Lung (tissue), 12 donors: ENCODE measurements around the gene TMEM132C. TPM values are rescaled to one million over a fixed set of nuclear protein-coding genes. Genes with fewer than 3 reads are reported as not detected.

Experiments used
- ATAC-seq: fragments of 200-7000 bp; cut with Tn5 transposase; one replicate; pipeline ENCODE4 v1.9.1; 2020; ENCODE audit warnings: moderate number of reproducible peaks; ENCODE audit not compliant: insufficient read depth, low FRiP score
- DNase-seq, 3 donors: peaks; one replicate each; pipeline ENCODE4 v3.0.0-alpha.2; 2013 to 2017
- H3K27ac ChIP-seq, 2 donors: one replicate each; pipeline ENCODE4 v1.5.1; 2013; ENCODE audit warnings: mild to moderate bottlenecking in 2 of 2, moderate library complexity in 2 of 2, control low read depth in 1 of 2, inconsistent platforms in 1 of 2, low read depth in 1 of 2, low read length in 1 of 2
- H3K27me3 ChIP-seq, 3 donors: one replicate each; pipeline ENCODE4 v1.5.1; 2013; ENCODE audit warnings: low read length in 2 of 3; ENCODE audit not compliant: control insufficient read depth in 3 of 3, insufficient read depth in 3 of 3
- H3K36me3 ChIP-seq, 4 donors: one replicate each; pipeline ENCODE4 v1.5.1; 2013; ENCODE audit warnings: low read length in 4 of 4, mild to moderate bottlenecking in 1 of 4, moderate library complexity in 1 of 4; ENCODE audit not compliant: control insufficient read depth in 4 of 4, insufficient read depth in 4 of 4
- H3K4me1 ChIP-seq, 5 donors: one replicate each; pipeline ENCODE4 v1.5.1; 2013; ENCODE audit warnings: low read length in 5 of 5, mild to moderate bottlenecking in 2 of 5, moderate library complexity in 1 of 5; ENCODE audit not compliant: control insufficient read depth in 5 of 5, insufficient read depth in 5 of 5
- H3K4me3 ChIP-seq: one replicate; pipeline ENCODE4 v1.5.1; 2013; ENCODE audit warnings: mild to moderate bottlenecking, control low read depth, moderate library complexity
- H3K9ac ChIP-seq, 2 donors: one replicate each; pipeline ENCODE4 v1.5.1; 2013; ENCODE audit warnings: low read length in 2 of 2, control low read depth in 1 of 2; ENCODE audit not compliant: insufficient read depth in 1 of 2
- H3K9me3 ChIP-seq, 4 donors: one replicate each; pipeline ENCODE4 v1.5.1; 2013; ENCODE audit warnings: low read length in 3 of 4, mild to moderate bottlenecking in 1 of 4, moderate library complexity in 1 of 4; ENCODE audit not compliant: control insufficient read depth in 4 of 4, insufficient read depth in 3 of 4
- WGBS, 2 donors: extraction: QIAGEN DNeasy Blood & Tissue Kit; methylation state at CpG; one replicate each; pipeline ENCODE4 v1.1.7; 2013; 5-methylcytosine and 5-hydroxymethylcytosine counted together
- polyA plus RNA-seq, 2 donors: library from polyadenylated mRNA; stranded (reverse); fragments of 200-250 nt; gene quantifications; one replicate each; pipeline ENCODE4 v1.2.1, GENCODE V29; 2013
- total RNA-seq, 2 donors: library from RNA; depleted of rRNA in 1 of 2; stranded (reverse); fragments of >200 nt in 1 of 2; gene quantifications; one replicate each; pipeline ENCODE4 v1.2.1, GENCODE V29; 2014 to 2021
- TF ChIP-seq, protein P1 (sequence below): IDR thresholded peaks from 2 replicates; pipeline ENCODE4 v1.5.1; 2012; ENCODE audit warnings: mild to moderate bottlenecking; ENCODE audit errors: control extremely low read depth, extremely low read depth
- donor health status: control.
- donor health status: control.
- donor health status: Bipolar disorder and iron deficiency.
- donor health status: healthy.
- donor health status: DM: yes; HTN: yes; CAD: no.

Gene TMEM132C
- total and polyA plus RNA-seq, 4 donors, result 0.35 to 16.5 (median 0.77) TPM

DNA sequence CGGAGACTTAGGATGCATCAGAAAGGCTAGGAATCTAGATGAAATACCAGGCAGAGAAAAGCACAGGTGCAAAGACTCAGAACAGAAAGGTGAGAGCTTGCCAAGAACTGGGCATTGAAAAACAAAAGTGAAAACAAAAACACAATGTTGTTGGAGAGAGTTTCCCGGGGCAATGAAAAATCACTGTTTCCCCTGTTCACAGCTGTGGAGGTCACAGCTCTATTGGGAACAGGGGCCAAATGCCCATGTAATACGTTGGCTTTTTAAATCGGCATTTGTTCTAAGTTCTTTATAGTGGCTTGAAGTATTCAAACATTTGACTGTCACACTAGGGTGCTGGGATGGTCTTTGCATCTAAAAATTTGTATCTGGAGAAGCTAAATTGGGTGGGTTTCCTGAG lies 448.5 kb downstream of the TMEM132C start:
- no peaks in the 10 kb centered on the region for H3K27me3 ChIP-seq
- H3K36me3 ChIP-seq, result no peaks in the 10 kb centered on the region
- 57 to 66% methylated on average over 4 of the region's 4 CpGs for WGBS, 2 donors
- peaks cover 0 to 18% (median 0%) of the 10 kb centered on the region in 4 donors for H3K9me3 ChIP-seq
- no peak overlapping the region for H3K9ac ChIP-seq
- TF ChIP-seq, protein P1, sequence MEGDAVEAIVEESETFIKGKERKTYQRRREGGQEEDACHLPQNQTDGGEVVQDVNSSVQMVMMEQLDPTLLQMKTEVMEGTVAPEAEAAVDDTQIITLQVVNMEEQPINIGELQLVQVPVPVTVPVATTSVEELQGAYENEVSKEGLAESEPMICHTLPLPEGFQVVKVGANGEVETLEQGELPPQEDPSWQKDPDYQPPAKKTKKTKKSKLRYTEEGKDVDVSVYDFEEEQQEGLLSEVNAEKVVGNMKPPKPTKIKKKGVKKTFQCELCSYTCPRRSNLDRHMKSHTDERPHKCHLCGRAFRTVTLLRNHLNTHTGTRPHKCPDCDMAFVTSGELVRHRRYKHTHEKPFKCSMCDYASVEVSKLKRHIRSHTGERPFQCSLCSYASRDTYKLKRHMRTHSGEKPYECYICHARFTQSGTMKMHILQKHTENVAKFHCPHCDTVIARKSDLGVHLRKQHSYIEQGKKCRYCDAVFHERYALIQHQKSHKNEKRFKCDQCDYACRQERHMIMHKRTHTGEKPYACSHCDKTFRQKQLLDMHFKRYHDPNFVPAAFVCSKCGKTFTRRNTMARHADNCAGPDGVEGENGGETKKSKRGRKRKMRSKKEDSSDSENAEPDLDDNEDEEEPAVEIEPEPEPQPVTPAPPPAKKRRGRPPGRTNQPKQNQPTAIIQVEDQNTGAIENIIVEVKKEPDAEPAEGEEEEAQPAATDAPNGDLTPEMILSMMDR, result no peak
- ATAC-seq (no peak), DNase-seq (no peak)
- no peaks in the 10 kb centered on the region for H3K4me1 ChIP-seq
- no peak overlapping the region for H3K4me3 ChIP-seq
- no peak overlapping the region for H3K27ac ChIP-seq

DNA sequence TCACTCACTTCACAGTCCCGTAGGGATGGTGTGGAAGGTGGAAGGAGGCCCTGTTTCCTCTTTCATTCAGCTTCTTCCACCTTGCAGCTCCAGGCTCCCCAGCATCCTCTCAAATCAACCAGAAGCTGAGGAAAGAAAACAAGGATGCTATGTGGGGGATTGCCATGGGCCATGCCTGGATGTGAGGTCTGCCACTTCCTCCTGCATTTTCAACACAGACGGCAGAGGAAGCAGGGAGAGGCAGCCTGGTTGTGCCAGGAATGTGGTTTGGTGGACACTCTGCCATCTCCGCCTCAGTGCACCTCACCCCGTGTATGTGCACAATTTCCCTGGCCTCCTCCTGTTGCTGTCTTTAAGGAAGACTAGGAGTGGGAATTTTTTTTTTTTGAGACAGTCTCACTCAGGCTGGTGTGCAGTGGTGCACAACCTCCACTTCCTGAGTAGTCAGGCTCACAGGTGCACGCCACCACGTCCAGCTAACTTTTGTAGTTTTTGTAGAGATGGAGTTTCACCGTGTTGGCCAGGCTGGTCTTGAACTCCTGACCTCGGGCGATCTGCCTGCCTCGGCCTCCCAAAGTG lies 457.6 kb downstream of the TMEM132C start:
- Histone ChIP-seq H3K27ac (no peak overlapping the region), H3K9me3 (peaks cover 0 to 4% (median 0%) of the 10 kb centered on the region in 4 donors), H3K27me3 (no peaks in the 10 kb centered on the region), H3K9ac (no peak overlapping the region), H3K4me3 (no peak overlapping the region), H3K36me3 (no peaks in the 10 kb centered on the region), H3K4me1 (no peaks in the 10 kb centered on the region)
- DNase-seq (no peak), ATAC-seq (no peak)
- TF ChIP-seq, protein P1, result no peak
- 79 to 80% methylated on average over 10 of the region's 10 CpGs for WGBS, 2 donors

DNA sequence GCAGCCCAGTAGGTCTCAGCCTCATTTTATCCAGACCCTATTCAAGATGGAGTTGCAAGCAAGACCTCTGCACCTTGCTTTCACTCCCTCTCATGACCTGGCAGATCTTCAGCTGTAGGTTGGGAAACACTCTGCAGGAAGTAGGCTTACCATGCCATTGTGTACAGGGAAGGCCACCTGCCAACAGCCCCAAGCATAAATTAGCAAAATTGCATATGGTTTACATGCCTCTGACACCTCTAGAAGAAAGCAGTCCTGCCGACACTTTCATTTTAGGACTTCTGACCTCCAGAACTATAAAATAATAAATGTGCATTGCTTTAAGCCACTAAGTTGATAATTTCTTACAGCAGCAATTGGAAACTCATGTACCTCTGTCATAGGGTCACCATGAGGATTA lies 459.9 kb downstream of the TMEM132C start:
- Histone ChIP-seq H3K9ac (no peak overlapping the region), H3K27me3 (no peaks in the 10 kb centered on the region), H3K4me1 (no peaks in the 10 kb centered on the region), H3K4me3 (no peak overlapping the region), H3K36me3 (no peaks in the 10 kb centered on the region), H3K9me3 (peaks cover 0 to 4% (median 0%) of the 10 kb centered on the region in 4 donors), H3K27ac (no peak overlapping the region)
- 64 to 67% methylated on average over 1 of the region's 1 CpG for WGBS, 2 donors
- DNase-seq, result no peak
- ATAC-seq, result no peak
- TF ChIP-seq, protein P1, result no peak

DNA sequence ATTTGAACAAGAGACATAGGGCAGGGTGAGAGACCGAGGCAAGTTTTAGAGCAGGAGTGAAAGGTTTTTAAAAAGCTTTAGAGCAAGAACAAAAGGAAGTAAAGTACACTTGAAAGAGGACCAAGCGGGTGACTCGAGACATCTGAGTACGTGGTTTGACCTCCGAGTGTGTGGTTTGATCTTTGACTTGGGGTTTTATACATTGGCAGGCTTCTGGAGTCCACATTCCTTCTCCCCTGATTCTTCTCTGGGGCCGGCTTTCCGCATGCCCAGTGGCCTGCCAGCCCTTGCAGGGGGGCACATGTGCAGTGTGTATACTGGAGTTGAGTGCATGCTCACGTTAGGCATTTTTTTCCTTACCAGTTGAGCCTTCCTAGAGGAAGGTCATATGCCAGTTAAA lies 460.5 kb downstream of the TMEM132C start:
- 48 to 66% methylated on average over 8 of the region's 8 CpGs for WGBS, 2 donors
- Histone ChIP-seq H3K9me3 (peaks cover 0 to 7% (median 0%) of the 10 kb centered on the region in 4 donors), H3K27me3 (peaks cover 0 to 3% (median 0%) of the 10 kb centered on the region in 3 donors), H3K36me3 (no peaks in the 10 kb centered on the region), H3K4me1 (no peaks in the 10 kb centered on the region), H3K27ac (no peak overlapping the region), H3K4me3 (no peak overlapping the region), H3K9ac (no peak overlapping the region)
- ATAC-seq (no peak), DNase-seq (peak in 2 of 3 donors; percentile 6 to 19)
- TF ChIP-seq, protein P1, result no peak
